Panc1 (cell line): ENCODE measurements around the gene KRT82.

ENCODE experiments used
- POLR2AphosphoS5 ChIP-seq: IDR thresholded peaks from 2 replicates; pipeline ENCODE4 v1.6.1; 2012; ENCODE audit warnings: mild to moderate bottlenecking, low read depth, low read length, moderate library complexity
- SIN3A ChIP-seq: IDR thresholded peaks from 2 replicates; pipeline ENCODE4 v1.6.1; 2012; ENCODE audit warnings: low read depth, mild to moderate bottlenecking, low read length, moderate library complexity, borderline replicate concordance; ENCODE audit not compliant: insufficient read depth
- TCF7L2 ChIP-seq: IDR thresholded peaks from 2 replicates; pipeline ENCODE4 v1.6.1; 2011; ENCODE audit warnings: mild to moderate bottlenecking, low read depth, low read length, inconsistent platforms
- TF ChIP-seq, protein P1 (sequence below): fragments of 450-650 bp; IDR thresholded peaks from 2 replicates; pipeline ENCODE4 v1.5.1; 2017; ENCODE audit warnings: mild to moderate bottlenecking
- TF ChIP-seq, protein P2 (sequence below), 2 experiments: IDR thresholded peaks; 2 replicates each; pipeline ENCODE4 v1.6.1; 2011 to 2012; ENCODE audit warnings: low read depth in 2 of 2, control low read depth in 1 of 2, low read length in 1 of 2, mild to moderate bottlenecking in 1 of 2, moderate library complexity in 1 of 2; ENCODE audit not compliant: insufficient read depth in 1 of 2

DNA sequence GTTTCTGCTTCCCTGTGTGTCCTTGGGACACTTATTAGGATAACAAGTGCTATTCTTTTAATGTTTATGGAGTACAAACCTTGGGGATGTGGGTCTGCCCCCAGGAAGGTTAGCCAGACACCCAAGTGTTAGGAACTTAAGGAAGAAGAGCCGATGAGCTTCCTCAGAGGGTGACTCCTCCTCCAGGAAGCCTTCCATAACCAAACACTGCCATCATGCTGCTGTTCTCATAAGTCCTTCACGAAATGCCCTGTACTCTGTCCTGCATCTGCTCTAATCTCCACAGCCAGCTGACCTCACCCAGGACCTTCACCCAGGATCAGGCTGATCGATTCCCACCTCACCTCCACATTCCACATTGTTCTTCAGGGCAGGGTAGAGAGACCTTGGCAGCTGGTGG lies 37.6 kb downstream of the KRT82 start:
- TF ChIP-seq, protein P1, sequence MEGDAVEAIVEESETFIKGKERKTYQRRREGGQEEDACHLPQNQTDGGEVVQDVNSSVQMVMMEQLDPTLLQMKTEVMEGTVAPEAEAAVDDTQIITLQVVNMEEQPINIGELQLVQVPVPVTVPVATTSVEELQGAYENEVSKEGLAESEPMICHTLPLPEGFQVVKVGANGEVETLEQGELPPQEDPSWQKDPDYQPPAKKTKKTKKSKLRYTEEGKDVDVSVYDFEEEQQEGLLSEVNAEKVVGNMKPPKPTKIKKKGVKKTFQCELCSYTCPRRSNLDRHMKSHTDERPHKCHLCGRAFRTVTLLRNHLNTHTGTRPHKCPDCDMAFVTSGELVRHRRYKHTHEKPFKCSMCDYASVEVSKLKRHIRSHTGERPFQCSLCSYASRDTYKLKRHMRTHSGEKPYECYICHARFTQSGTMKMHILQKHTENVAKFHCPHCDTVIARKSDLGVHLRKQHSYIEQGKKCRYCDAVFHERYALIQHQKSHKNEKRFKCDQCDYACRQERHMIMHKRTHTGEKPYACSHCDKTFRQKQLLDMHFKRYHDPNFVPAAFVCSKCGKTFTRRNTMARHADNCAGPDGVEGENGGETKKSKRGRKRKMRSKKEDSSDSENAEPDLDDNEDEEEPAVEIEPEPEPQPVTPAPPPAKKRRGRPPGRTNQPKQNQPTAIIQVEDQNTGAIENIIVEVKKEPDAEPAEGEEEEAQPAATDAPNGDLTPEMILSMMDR = no peak
- TF ChIP-seq, protein P2, sequence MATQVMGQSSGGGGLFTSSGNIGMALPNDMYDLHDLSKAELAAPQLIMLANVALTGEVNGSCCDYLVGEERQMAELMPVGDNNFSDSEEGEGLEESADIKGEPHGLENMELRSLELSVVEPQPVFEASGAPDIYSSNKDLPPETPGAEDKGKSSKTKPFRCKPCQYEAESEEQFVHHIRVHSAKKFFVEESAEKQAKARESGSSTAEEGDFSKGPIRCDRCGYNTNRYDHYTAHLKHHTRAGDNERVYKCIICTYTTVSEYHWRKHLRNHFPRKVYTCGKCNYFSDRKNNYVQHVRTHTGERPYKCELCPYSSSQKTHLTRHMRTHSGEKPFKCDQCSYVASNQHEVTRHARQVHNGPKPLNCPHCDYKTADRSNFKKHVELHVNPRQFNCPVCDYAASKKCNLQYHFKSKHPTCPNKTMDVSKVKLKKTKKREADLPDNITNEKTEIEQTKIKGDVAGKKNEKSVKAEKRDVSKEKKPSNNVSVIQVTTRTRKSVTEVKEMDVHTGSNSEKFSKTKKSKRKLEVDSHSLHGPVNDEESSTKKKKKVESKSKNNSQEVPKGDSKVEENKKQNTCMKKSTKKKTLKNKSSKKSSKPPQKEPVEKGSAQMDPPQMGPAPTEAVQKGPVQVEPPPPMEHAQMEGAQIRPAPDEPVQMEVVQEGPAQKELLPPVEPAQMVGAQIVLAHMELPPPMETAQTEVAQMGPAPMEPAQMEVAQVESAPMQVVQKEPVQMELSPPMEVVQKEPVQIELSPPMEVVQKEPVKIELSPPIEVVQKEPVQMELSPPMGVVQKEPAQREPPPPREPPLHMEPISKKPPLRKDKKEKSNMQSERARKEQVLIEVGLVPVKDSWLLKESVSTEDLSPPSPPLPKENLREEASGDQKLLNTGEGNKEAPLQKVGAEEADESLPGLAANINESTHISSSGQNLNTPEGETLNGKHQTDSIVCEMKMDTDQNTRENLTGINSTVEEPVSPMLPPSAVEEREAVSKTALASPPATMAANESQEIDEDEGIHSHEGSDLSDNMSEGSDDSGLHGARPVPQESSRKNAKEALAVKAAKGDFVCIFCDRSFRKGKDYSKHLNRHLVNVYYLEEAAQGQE (IDR thresholded peaks at IDR 0.05; ENCODE audit: insufficient read depth in 1 of 2, low read depth in 2 of 2, low read length in 1 of 2) = no peak
- no peak for TF ChIP-seq POLR2AphosphoS5
- TF ChIP-seq SIN3A = no peak
- TF ChIP-seq TCF7L2 = no peak
